GM19438 (cell line): ENCODE measurements around the gene PIGR.
"Not testable (repeated sequence)": the region's sequence is repeated elsewhere in the genome, so short reads cannot be mapped to it uniquely, and the experiment has no call there.

Experiments used
- ATAC-seq: cut with Tn5 transposase; IDR thresholded peaks from one replicate; pipeline ENCODE4 v1.9.1; 2021; ENCODE audit warnings: low read depth; ENCODE audit not compliant: unreplicated experiment

The PIGR gene

GRCh38 chr1:206939131-206939530 is 7.1 kb downstream of the PIGR start:
- ATAC-seq = no peak

- no peak for ATAC-seq
These were observed 8.8 kb downstream of the PIGR start for GRCh38 chr1:206937425-206937824.

DNA sequence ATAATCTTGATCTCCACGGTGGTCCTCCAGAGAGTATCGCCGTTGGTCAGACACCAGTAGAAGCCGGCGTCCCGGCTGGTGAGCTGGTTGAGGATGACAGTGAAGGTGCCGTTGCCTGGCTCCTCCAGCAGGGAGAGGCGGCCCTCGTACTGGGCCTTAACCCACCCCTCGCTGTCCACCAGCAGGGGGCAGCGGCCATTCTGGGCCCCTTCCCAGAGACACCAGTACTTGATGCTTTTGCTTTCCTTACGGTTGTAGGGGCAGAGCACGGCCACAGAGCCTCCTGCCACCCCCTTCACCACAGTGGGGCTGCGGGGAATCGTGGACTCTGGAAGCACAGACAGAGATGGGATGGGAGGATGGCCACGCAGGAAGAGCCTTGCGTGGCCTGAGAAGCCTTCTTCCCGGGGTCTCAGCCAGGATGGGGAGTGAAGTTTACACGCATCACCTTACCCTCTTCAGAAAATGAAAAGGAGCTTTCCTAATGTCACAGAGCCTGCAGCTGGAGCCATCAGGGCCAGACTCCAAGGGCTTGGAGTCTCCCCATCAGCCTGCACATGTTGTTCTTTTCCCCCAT is 10.7 kb downstream of the PIGR start:
- no peak for ATAC-seq

GRCh38 chr1:206933333-206933945 is 12.8 kb downstream of the PIGR start:
- no peak for ATAC-seq

DNA sequence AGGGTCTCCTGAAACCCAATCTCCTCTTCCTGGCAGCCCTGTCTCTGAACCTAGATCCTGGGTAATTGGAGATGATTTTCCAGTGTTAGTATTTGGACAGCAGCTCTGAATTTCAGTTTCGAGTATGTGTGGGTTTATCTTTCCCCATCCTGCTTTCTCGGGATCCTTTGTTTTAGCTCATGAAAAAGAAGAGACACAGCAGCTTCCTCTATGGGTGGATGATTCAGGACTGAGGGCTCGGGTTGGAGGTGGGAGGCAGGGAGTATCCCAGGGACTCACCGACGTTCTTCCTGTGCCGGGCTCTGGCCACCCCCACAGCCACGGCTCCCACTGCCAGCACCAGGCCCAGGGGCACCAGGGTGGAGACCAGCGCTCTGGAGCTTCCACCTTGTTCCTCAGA is 14.1 kb downstream of the PIGR start:
- ATAC-seq = no peak

DNA sequence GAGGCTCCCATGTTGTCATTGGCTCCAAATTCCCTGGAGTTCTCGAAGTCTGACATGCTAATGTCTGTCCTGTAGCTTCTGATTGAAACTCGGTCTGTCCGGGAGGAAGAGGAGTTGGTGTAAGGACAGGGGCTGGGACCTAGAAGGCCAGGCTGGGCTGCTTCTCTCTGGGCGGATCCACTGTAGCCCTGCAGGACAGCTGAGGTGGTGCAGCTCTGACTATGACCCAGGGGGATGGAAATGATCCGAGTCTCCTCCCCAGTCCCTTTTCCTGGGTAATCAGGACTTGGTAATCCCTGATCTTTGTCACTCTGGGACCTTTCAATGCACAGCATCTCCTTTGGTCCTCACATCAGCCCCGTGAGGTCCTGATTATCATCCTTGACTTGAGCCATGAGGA is 14.6 kb downstream of the PIGR start:
- ATAC-seq = no peak

- ATAC-seq = peak; percentile 80
These were observed 16.0 kb downstream of the PIGR start for GRCh38 chr1:206930210-206930798.

DNA sequence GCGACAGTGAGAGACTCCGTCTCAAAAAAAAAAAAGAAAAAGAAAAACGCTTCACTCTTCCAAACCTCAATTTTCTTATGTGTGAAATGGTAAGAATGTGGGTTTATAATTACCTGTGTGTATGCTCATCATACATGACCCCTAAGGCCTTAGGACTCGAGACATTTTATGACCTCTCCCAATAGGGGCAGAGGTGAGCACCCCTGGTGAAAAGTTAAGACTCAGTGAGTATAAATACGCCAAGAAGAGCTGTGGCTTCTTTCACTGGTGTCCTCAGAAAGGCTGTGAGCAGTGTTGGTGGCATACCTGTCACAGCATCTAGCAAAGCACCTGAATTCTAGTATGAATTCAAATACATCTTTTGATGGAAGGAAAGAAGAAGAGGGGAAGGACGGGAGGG is 16.7 kb downstream of the PIGR start:
- ATAC-seq = no peak

- ATAC-seq = no peak
These were observed 20.0 kb downstream of the PIGR start for GRCh38 chr1:206926286-206926685.

DNA sequence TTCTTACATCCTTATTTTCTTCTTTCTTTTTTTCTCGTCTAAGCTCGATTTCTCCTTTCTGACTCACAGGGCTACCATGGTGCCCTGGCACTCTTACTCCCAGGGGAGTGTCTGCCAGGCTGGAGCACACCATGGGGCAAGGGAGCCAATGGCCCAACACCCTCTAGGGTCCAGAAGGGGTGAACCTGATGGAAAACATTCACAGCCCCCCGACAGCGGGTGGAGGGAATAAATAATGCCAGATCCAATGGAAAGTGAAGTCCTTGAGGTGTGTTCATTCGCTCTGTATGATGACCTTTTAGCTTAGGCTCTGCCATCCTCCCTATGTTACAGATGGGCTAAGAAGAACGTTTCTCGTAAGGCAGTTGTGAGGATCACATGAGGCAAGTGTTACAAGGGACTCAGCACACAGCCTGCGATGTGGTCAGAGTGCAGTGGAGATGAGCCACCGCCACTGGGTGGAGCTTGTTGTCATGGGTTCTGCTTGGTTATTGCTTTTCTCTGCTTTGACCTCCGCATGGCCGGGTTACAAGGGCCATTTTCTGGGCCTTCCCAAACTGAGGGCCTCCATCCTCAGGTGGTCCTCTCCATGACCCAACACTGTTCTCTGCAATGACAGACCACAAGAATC is 21.0 kb downstream of the PIGR start:
- ATAC-seq = peak; percentile 39

DNA sequence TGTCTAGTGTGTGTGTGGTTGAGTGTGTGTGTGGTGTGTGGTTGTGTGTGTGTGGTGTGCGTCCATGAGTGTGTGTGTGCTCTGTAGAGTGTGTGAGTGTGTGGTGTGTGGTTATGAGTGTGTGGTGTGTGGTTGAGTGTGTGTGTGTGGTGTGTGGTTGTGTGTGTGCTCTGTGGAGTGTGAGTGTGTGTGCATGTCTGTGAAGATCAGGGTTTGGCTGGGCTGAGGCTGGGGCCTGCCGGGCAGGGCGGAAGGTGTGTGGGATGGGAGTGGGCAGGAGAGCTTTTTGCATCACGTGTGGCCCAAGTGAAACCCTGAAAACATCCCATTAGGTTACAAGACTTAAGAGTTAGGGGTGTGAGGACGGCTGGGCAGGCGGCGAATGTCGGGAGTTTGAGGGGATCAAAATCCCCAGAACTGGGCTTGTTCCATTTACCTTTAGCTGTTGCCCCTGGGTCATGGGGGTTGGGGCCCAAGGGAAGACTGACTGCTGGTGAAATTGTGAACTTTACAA is 21.6 kb downstream of the PIGR start:
- peak; percentile 27 for ATAC-seq

- ATAC-seq = not testable (repeated sequence)
These were observed 22.2 kb downstream of the PIGR start for GRCh38 chr1:206923961-206924557.

DNA sequence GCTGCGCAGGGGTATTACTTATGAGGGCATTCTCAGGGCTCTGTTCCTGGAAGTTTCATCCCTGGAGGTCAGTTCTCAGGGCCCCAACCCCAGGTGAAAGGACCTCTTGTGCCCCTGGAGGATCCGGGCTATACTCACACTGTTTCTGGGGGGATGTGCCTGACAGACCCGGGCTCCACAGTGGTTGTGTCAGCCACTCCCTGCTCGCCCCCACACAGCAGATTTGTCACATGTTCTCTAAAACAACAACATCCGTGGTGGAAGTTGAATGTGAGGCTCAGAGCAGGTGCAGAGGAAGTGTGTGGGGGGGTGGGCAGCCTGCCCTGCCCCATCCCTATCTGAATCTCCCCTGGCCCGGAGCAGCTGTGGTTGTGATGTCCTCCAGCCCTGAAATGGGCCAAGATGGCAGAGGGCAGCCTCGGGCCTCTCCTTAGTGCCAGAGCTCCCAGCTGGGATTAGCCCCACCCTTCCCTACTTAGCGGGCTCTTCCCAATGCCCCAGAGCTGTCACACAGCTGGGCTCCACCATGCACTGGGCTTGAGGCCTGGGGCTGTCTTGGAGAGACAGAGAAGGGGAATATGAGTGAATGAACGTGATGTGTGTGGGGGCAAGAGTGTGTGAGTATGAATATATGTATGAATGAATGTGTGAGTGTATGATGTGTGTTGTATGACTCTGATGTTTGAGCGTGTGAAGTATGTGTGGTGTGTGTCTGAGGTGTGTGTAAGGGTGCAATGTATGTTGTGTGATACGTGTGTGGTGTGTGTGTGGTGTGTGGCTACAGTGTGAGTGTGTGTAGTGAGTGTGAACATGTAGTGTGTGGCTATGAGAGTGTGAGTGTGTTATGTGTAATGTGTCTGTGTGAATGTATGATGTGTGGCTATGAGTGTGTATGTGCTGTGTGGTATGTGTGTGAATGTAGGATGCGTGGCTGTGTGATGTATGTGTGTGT is 23.0 kb downstream of the PIGR start:
- peak; percentile 63 for ATAC-seq

GRCh38 chr1:206922524-206922923 is 23.7 kb downstream of the PIGR start:
- ATAC-seq = no peak

DNA sequence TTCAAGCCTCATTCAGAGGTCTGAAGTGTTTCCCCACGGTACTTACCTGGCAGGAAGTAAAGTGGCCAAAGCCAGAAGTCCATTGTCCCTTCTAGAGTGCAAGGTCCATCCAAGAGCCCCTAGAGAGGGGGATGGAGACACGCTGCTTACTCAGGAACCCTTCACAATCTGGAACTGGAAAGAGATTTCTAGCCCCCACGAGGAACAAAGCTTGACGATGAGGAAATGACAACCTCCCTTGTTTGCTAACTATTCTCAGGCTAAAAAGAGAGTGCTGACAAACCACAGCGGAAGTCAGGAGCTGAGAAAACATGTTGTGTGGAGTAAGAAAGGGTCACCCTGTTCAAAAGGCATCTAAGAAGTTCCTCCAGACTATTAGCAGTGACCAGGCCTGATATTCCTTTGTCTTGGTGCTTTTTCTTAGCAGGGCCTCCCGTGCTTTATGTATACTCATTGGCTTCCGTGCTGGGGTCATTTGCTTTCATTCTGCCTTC is 24.4 kb downstream of the PIGR start, which contains the start of gene FCMR:
Gene FCMR, minus strand, starts transcription at position 170 of the 494 bp plus-strand sequence. Its CDS starts 87 bp downstream, at position 83.
- ATAC-seq = peak; percentile 27

DNA sequence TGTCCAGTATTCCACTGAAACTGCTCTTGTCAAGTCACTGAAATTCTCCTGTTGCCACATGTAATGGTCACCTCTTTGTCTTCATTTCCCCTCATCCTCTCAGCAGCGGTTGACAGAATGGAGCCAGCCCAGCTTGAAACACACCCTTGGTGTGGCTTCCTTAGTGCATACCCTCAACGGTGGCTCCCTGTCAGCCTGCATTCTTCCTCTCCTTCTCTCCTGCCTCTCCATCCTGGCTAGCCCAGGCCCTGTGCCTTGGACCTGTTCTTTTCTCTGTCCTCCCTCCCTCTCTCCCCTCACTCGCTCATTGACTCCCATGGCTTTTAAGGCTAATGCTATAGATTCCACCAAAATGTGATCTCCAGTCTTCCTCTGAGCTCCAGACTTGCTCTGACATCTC is 28.2 kb downstream of the PIGR start:
- no peak for ATAC-seq

- ATAC-seq = no peak
These were observed 30.1 kb downstream of the PIGR start for GRCh38 chr1:206916000-206916709.

GRCh38 chr1:206915030-206915735 is 31.1 kb downstream of the PIGR start:
- ATAC-seq = no peak
